ENCODE data around the gene RPL19. TPM values are rescaled to one million over a fixed set of nuclear protein-coding genes. Genes with fewer than 3 reads are reported as not detected.

RPL19 gene
- total RNA-seq, 2 donors from 2014 or later: 1,315 to 2,278 TPM

GRCh38 chr17:39210093-39210434 lies 10.0 kb downstream of the RPL19 start:
- H3K9me3 ChIP-seq: no peaks in the 10 kb centered on the region
- H3K4me3 ChIP-seq: peak overlapping the region; percentile 77
- no peaks in the 10 kb centered on the region for H3K27me3 ChIP-seq (replicated peaks; ENCODE audit: insufficient read depth)
- peak overlapping the region; percentile 93 to 95 for H3K27ac ChIP-seq
- peaks cover 1% of the 10 kb centered on the region for H3K36me3 ChIP-seq
- DNase-seq (ENCODE audit: low spot score): no peak
- no peak for ATAC-seq (ENCODE audit: insufficient number of reproducible peaks, low FRiP score, low read depth)
- no peak for TF ChIP-seq CTCF (IDR thresholded peaks at IDR 0.05)
- peaks cover 34 to 59% of the 10 kb centered on the region in 2 donors for H3K4me1 ChIP-seq (ENCODE audit: control insufficient read depth in 1 of 2, low read depth in 2 of 2)

- DNase-seq (ENCODE audit: low spot score) (no peak), ATAC-seq (ENCODE audit: insufficient number of reproducible peaks, low FRiP score, low read depth) (no peak)
- no peak for TF ChIP-seq CTCF (IDR thresholded peaks at IDR 0.05)
- no peaks in the 10 kb centered on the region for H3K27me3 ChIP-seq (replicated peaks; ENCODE audit: insufficient read depth)
- no peak overlapping the region for H3K4me3 ChIP-seq
- H3K27ac ChIP-seq: peak overlapping the region; percentile 58 to 64
- peaks cover 34 to 67% of the 10 kb centered on the region in 2 donors for H3K4me1 ChIP-seq (ENCODE audit: control insufficient read depth in 1 of 2, low read depth in 2 of 2)
- H3K9me3 ChIP-seq: no peaks in the 10 kb centered on the region
- peaks cover 2% of the 10 kb centered on the region for H3K36me3 ChIP-seq
Observed at GRCh38 chr17:39212195-39212810, 12.2 kb downstream of the RPL19 start.

GRCh38 chr17:39212841-39213480 lies 12.9 kb downstream of the RPL19 start:
- H3K36me3 ChIP-seq: peaks cover 2% of the 10 kb centered on the region
- ATAC-seq (ENCODE audit: insufficient number of reproducible peaks, low FRiP score, low read depth) (no peak), DNase-seq (ENCODE audit: low spot score) (no peak)
- H3K27me3 ChIP-seq (replicated peaks; ENCODE audit: insufficient read depth): no peaks in the 10 kb centered on the region
- H3K4me3 ChIP-seq: no peak overlapping the region
- TF ChIP-seq CTCF (IDR thresholded peaks at IDR 0.05): no peak
- no peaks in the 10 kb centered on the region for H3K9me3 ChIP-seq
- peaks cover 33 to 71% of the 10 kb centered on the region in 2 donors for H3K4me1 ChIP-seq (ENCODE audit: control insufficient read depth in 1 of 2, low read depth in 2 of 2)
- peak overlapping the region; percentile 58 to 64 for H3K27ac ChIP-seq

GRCh38 chr17:39213852-39214251 lies 13.8 kb downstream of the RPL19 start:
- no peak for ATAC-seq (ENCODE audit: insufficient number of reproducible peaks, low FRiP score, low read depth)
- H3K4me3 ChIP-seq: no peak overlapping the region
- H3K36me3 ChIP-seq: peaks cover 2% of the 10 kb centered on the region
- no peak for DNase-seq (ENCODE audit: low spot score)
- no peaks in the 10 kb centered on the region for H3K9me3 ChIP-seq
- H3K27me3 ChIP-seq (replicated peaks; ENCODE audit: insufficient read depth): no peaks in the 10 kb centered on the region
- peak overlapping the region; percentile 58 to 64 for H3K27ac ChIP-seq
- peaks cover 25 to 71% of the 10 kb centered on the region in 2 donors for H3K4me1 ChIP-seq (ENCODE audit: control insufficient read depth in 1 of 2, low read depth in 2 of 2)
- no peak for TF ChIP-seq CTCF (IDR thresholded peaks at IDR 0.05)

- peaks cover 2% of the 10 kb centered on the region for H3K36me3 ChIP-seq
- H3K27me3 ChIP-seq (replicated peaks; ENCODE audit: insufficient read depth): no peaks in the 10 kb centered on the region
- no peak for TF ChIP-seq CTCF (IDR thresholded peaks at IDR 0.05)
- H3K4me3 ChIP-seq: no peak overlapping the region
- peaks cover 15 to 76% of the 10 kb centered on the region in 2 donors for H3K4me1 ChIP-seq (ENCODE audit: control insufficient read depth in 1 of 2, low read depth in 2 of 2)
- H3K9me3 ChIP-seq: no peaks in the 10 kb centered on the region
- ATAC-seq (ENCODE audit: insufficient number of reproducible peaks, low FRiP score, low read depth) (no peak), DNase-seq (ENCODE audit: low spot score) (no peak)
- peak overlapping the region; percentile 56 to 81 for H3K27ac ChIP-seq
Observed at GRCh38 chr17:39217734-39218369, 17.8 kb downstream of the RPL19 start.

Data from thoracic aorta (tissue), 2 donors.